AG04450 (cell line): ENCODE data around the gene ULK4. TPM values are rescaled to one million over a fixed set of nuclear protein-coding genes. Genes with fewer than 3 reads are reported as not detected.

Experiments used
- CTCF ChIA-PET: fragments of 300-600, 350-600 bp; formaldehyde crosslinking; extraction: SDS; loops from one replicate; lab custom pipeline; 2022; ENCODE audit warnings: antibody characterized with exemption, inconsistent platforms; lab: Charles Lee
- POLR2A ChIA-PET: fragments of 350-600 bp; formaldehyde crosslinking; extraction: SDS; loops from one replicate; lab custom pipeline; 2021; ENCODE audit warnings: antibody characterized with exemption, inconsistent platforms; lab: Yijun Ruan, JAX
- DNase-seq: peaks from one replicate; pipeline ENCODE4 v3.0.0-alpha.2; 2011; ENCODE audit warnings: low read depth, low spot score
- H3K27ac ChIP-seq: one replicate; pipeline ENCODE4 v1.5.1; 2012; ENCODE audit warnings: low read depth, low read length, control low read depth
- H3K27me3 ChIP-seq: one replicate; pipeline ENCODE4 v1.6.0; 2012; ENCODE audit warnings: low read length; ENCODE audit not compliant: control insufficient read depth, insufficient read depth
- H3K4me3 ChIP-seq: 2 replicates; pipeline ENCODE4 v1.5.1; 2011; ENCODE audit warnings: mild to moderate bottlenecking, low read depth, low read length, control low read depth
- H3K9me3 ChIP-seq: 2 replicates; pipeline ENCODE4 v1.5.1; 2012; ENCODE audit warnings: low read length; ENCODE audit not compliant: control insufficient read depth, insufficient read depth
- polyA plus RNA-seq: library from polyadenylated mRNA; depleted of rRNA; stranded (reverse); fragments of >200 nt; gene quantifications from 2 replicates; pipeline ENCODE4 v1.2.3, GENCODE V29; 2011
- TF ChIP-seq, protein P1 (sequence below): IDR thresholded peaks from 2 replicates; pipeline ENCODE4 v1.5.1; 2011; ENCODE audit warnings: low read depth, low read length, control low read depth, inconsistent platforms

The ULK4 gene
- polyA plus RNA-seq, 1 experiment, result 3.7 TPM

DNA sequence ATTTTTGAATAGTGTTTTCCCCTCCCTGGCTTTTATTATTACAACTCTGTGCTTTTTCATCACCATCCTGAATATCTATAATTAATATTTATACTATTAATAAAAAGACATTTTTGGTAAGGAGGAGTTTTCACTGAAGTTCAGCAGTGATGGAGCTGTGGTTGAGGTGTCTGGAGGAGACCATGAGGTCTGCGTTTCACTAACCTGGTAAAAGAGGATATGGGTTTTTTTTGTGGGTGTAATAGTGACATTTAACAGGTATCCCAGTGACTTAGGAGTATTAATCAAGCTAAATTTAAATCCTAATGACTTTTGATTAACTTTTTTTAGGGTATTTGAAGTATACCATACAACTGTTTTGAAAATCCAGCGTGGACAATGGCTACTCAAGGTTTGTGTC is 738.2 kb downstream of the ULK4 start:
- no peaks in the 10 kb centered on the region for H3K27me3 ChIP-seq
- POLR2A ChIA-PET, result no interaction called here
- no peak for DNase-seq
- no peaks in the 10 kb centered on the region for H3K9me3 ChIP-seq
- CTCF ChIA-PET, result no interaction called here
- no peak overlapping the region for H3K4me3 ChIP-seq
- TF ChIP-seq, protein P1, sequence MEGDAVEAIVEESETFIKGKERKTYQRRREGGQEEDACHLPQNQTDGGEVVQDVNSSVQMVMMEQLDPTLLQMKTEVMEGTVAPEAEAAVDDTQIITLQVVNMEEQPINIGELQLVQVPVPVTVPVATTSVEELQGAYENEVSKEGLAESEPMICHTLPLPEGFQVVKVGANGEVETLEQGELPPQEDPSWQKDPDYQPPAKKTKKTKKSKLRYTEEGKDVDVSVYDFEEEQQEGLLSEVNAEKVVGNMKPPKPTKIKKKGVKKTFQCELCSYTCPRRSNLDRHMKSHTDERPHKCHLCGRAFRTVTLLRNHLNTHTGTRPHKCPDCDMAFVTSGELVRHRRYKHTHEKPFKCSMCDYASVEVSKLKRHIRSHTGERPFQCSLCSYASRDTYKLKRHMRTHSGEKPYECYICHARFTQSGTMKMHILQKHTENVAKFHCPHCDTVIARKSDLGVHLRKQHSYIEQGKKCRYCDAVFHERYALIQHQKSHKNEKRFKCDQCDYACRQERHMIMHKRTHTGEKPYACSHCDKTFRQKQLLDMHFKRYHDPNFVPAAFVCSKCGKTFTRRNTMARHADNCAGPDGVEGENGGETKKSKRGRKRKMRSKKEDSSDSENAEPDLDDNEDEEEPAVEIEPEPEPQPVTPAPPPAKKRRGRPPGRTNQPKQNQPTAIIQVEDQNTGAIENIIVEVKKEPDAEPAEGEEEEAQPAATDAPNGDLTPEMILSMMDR, result no peak
- H3K27ac ChIP-seq, result no peak overlapping the region

DNA sequence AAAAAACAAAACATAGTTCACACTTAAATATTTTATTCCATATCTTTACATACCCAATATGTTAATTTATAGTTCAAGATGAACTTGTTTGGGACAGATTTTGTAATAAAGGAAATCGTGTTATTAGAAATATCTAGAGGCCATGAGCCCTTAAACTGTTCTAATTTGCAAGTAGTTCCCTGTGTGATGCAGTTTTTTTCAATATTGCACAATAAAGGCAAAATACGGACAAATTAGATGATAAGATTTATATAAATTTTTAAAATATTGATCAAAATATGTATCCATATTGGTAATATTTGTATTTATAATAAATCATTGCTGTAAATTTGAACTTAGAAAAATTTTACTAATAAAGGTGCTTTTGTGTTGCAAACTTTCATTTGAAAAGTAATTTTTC is 738.8 kb downstream of the ULK4 start:
- Histone ChIP-seq H3K4me3 (no peak overlapping the region), H3K27ac (no peak overlapping the region), H3K9me3 (no peaks in the 10 kb centered on the region), H3K27me3 (no peaks in the 10 kb centered on the region)
- POLR2A ChIA-PET, result no interaction called here
- DNase-seq, result no peak
- TF ChIP-seq, protein P1, result no peak
- CTCF ChIA-PET, result interaction anchor here (0.6 kb wide), 1 partner anchor 17 kb away, joined by 3 read pairs; no protein-coding TSS in a partner anchor

DNA sequence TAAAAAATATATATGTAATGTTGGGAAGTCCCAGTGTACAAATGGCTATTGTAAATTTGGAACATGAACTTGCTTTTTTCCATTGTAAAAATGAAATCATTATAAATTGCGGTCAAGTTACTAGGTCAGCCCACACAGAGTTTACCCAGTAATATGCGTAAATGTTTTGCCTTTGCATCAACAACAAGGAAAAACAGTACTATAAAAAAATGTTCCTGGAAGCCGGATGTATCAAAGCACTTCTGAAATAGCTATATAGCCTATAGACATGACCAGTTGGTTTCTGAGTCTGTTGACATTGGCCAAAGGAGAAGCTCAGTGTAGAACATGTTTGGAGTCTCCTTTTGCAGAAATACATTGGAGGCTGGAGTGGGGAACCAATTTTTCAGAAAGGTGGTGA is 739.4 kb downstream of the ULK4 start:
- DNase-seq, result no peak
- Histone ChIP-seq H3K27me3 (no peaks in the 10 kb centered on the region), H3K27ac (no peak overlapping the region), H3K9me3 (no peaks in the 10 kb centered on the region), H3K4me3 (no peak overlapping the region)
- ChIA-PET POLR2A (no interaction called here), CTCF (interaction anchor here (0.6 kb wide), 1 partner anchor 17 kb away, joined by 3 read pairs; no protein-coding TSS in a partner anchor)
- TF ChIP-seq, protein P1, result no peak

DNA sequence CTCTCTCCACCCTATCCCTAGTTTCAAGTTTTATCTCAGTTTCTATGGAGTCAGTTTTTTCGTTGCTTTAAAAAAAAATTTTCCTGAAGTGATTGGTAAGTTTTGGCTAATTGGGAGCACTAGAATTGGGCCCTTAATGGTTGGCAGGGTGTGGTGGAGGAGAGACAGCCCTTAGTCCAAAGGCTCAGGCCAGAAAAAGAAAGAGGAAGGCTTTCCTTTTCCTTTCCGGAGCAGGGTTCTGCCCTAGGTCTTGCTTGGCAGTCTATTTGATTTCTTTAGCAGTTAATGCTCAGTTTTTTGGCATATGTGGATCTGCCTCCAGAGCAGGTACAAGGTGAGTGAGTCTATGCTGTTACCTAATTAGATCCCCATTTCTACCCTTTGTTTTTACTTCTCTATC is 739.9 kb downstream of the ULK4 start:
- ChIA-PET POLR2A (no interaction called here), CTCF (no interaction called here)
- Histone ChIP-seq H3K27me3 (no peaks in the 10 kb centered on the region), H3K27ac (no peak overlapping the region), H3K9me3 (no peaks in the 10 kb centered on the region), H3K4me3 (no peak overlapping the region)
- TF ChIP-seq, protein P1, result no peak
- no peak for DNase-seq

DNA sequence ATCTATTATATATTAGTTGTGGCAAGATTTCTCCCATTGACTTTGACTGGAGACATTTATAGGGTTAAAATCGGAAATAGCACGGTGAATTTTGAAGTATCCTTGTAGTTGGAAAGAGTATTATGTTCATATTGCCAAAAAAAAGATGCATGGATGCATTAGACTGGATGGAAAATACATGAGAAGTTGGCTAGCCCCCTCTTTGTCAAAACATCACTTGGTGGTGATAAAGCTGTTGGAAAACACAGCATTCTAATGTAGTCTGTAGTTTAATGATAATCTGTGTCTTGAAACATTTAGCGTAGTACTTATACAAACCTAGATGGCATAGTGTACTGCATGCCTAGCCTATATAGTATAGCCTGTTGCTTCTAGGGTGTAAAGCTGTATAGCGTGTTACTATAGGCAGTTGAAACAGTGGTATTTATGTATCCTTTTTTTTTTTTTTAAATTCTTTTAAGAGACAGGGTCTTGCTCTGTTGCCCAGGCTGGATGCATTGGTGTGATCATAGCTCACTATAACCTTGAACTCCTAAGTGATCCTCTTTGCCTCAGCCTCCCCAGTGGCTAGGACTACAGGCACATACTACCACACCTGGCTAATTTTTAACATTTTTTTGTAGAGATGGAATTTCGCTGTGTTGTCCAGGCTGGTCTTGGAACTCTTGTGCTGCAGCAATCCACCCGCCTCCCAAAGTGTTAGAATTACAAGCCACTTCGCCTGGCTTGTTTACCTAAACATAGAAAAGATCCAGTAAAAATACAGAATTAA is 740.8 kb downstream of the ULK4 start:
- Histone ChIP-seq H3K27ac (no peak overlapping the region), H3K9me3 (no peaks in the 10 kb centered on the region), H3K4me3 (no peak overlapping the region), H3K27me3 (no peaks in the 10 kb centered on the region)
- no peak for DNase-seq
- ChIA-PET CTCF (interaction anchor here (0.5 to 0.6 kb wide), 2 partner anchors 18 to 923 kb away, joined by 3 read pairs; no protein-coding TSS in a partner anchor), POLR2A (interaction anchor here (1.0 kb wide), 1 partner anchor 22 kb away, joined by 3 read pairs; the partner anchor contains the start of gene CTNNB1)
- TF ChIP-seq, protein P1, result no peak
